H9 (cell line): Measurements from ENCODE around the gene TRMT112. TPM values are rescaled to one million over a fixed set of nuclear protein-coding genes. Genes with fewer than 3 reads are reported as not detected.

Experiments
- DNase-seq: peaks from one replicate; pipeline ENCODE4 v3.0.0-alpha.2; 2017
- H2AFZ ChIP-seq: one replicate; pipeline ENCODE4 v1.6.1; 2013; ENCODE audit warnings: mild to moderate bottlenecking, low read length, control low read depth, moderate library complexity
- H2AK5ac ChIP-seq: 2 replicates; pipeline ENCODE4 v1.6.1; 2013; ENCODE audit warnings: low read length, control low read depth, mixed read lengths; ENCODE audit not compliant: insufficient read length
- H2BK120ac ChIP-seq: one replicate; pipeline ENCODE4 v1.6.1; 2013; ENCODE audit warnings: low read depth, mild to moderate bottlenecking, low read length, control low read depth, inconsistent platforms; ENCODE audit not compliant: poor library complexity, severe bottlenecking
- H2BK12ac ChIP-seq: 2 replicates; pipeline ENCODE4 v1.6.1; 2013; ENCODE audit warnings: low read length, control low read depth, mixed read lengths, low read depth; ENCODE audit not compliant: insufficient read length
- H2BK15ac ChIP-seq: 2 replicates; pipeline ENCODE4 v1.6.1; 2013; ENCODE audit warnings: low read depth, low read length, control low read depth
- H2BK20ac ChIP-seq: one replicate; pipeline ENCODE4 v1.6.1; 2013; ENCODE audit warnings: low read depth, mild to moderate bottlenecking, low read length, control low read depth, inconsistent platforms; ENCODE audit not compliant: poor library complexity, severe bottlenecking
- H2BK5ac ChIP-seq: 2 replicates; pipeline ENCODE4 v1.6.1; 2013; ENCODE audit warnings: low read length, control low read depth, mixed read lengths; ENCODE audit not compliant: insufficient read length
- H3K14ac ChIP-seq: 2 replicates; pipeline ENCODE4 v1.6.1; 2013; ENCODE audit warnings: low read length, control low read depth; ENCODE audit not compliant: insufficient read depth
- H3K18ac ChIP-seq: 2 replicates; pipeline ENCODE4 v1.6.1; 2013; ENCODE audit warnings: low read depth, mild to moderate bottlenecking, mixed read lengths, low read length, control low read depth; ENCODE audit not compliant: insufficient read length
- H3K23ac ChIP-seq: 2 replicates; pipeline ENCODE4 v1.6.1; 2013; ENCODE audit warnings: low read length, control low read depth, mixed read lengths, low read depth; ENCODE audit not compliant: insufficient read length
- H3K23me2 ChIP-seq: 2 replicates; pipeline ENCODE4 v1.6.1; 2013; ENCODE audit warnings: low read depth, mild to moderate bottlenecking, mixed read lengths, low read length, control low read depth; ENCODE audit not compliant: insufficient read length, poor library complexity, severe bottlenecking
- H3K27ac ChIP-seq: 2 replicates; pipeline ENCODE4 v1.5.1; 2013; ENCODE audit warnings: low read length, control low read depth, mixed read lengths, low read depth; ENCODE audit not compliant: insufficient read length
- H3K27me3 ChIP-seq: 2 replicates; pipeline ENCODE4 v1.6.1; 2013; ENCODE audit warnings: low read length, control low read depth, inconsistent platforms; ENCODE audit not compliant: insufficient read depth
- H3K4ac ChIP-seq: 2 replicates; pipeline ENCODE4 v1.6.1; 2013; ENCODE audit warnings: low read depth, mild to moderate bottlenecking, control low read depth, inconsistent platforms, low read length, moderate library complexity
- H3K4me1 ChIP-seq: 2 replicates; pipeline ENCODE4 v1.6.1; 2013; ENCODE audit warnings: low read length, control low read depth, inconsistent platforms; ENCODE audit not compliant: insufficient read depth
- H3K4me2 ChIP-seq: 2 replicates; pipeline ENCODE4 v1.6.1; 2013; ENCODE audit warnings: low read length, control low read depth, mixed read lengths; ENCODE audit not compliant: insufficient read length, insufficient read depth
- H3K56ac ChIP-seq: 2 replicates; pipeline ENCODE4 v1.6.1; 2013; ENCODE audit warnings: low read depth, mild to moderate bottlenecking, mixed read lengths, low read length, control low read depth; ENCODE audit not compliant: insufficient read length
- H3K79me1 ChIP-seq: 2 replicates; pipeline ENCODE4 v1.6.1; 2013; ENCODE audit warnings: low read depth, mild to moderate bottlenecking, moderate library complexity, low read length, control low read depth, inconsistent platforms; ENCODE audit not compliant: insufficient read depth, poor library complexity, severe bottlenecking
- H3K79me2 ChIP-seq: 2 replicates; pipeline ENCODE4 v1.6.1; 2013; ENCODE audit warnings: low read length, control low read depth, inconsistent platforms; ENCODE audit not compliant: insufficient read depth
- H3K9ac ChIP-seq: 2 replicates; pipeline ENCODE4 v1.6.1; 2013; ENCODE audit warnings: low read length, control low read depth, mixed read lengths; ENCODE audit not compliant: insufficient read length; ENCODE audit errors: extremely low read depth
- H3K9me3 ChIP-seq: one replicate; pipeline ENCODE4 v1.6.1; 2013; ENCODE audit warnings: low read depth, low read length, inconsistent platforms; ENCODE audit not compliant: control insufficient read depth
- H3T11ph ChIP-seq: one replicate; pipeline ENCODE4 v1.6.1; 2013; ENCODE audit warnings: mild to moderate bottlenecking, low read length, control low read depth, inconsistent platforms
- H4K20me1 ChIP-seq: one replicate; pipeline ENCODE4 v1.6.1; 2013; ENCODE audit not compliant: control insufficient read depth, insufficient read length, insufficient read depth
- H4K5ac ChIP-seq: 2 replicates; pipeline ENCODE4 v1.6.1; 2013; ENCODE audit warnings: low read depth, mild to moderate bottlenecking, mixed read lengths, low read length, control low read depth; ENCODE audit not compliant: insufficient read length
- H4K8ac ChIP-seq: replicated peaks from 2 replicates; pipeline ENCODE4 v1.6.1; 2013; ENCODE audit warnings: low read length, control low read depth, mixed read lengths, low read depth; ENCODE audit not compliant: insufficient read length
- H4K91ac ChIP-seq: 2 replicates; pipeline ENCODE4 v1.6.1; 2013; ENCODE audit warnings: low read depth, mild to moderate bottlenecking, moderate library complexity, mixed read lengths, low read length, control low read depth; ENCODE audit not compliant: insufficient read length
- H3K27ac Mint-ChIP-seq, 3 experiments: 2 replicates in 2 of 3; 3 replicates in 1 of 3; pipeline ENCODE4 v1.8.0; 2020 to 2021; ENCODE audit warnings: mixed read lengths in 3 of 3, mild to moderate bottlenecking in 1 of 3, moderate library complexity in 1 of 3
- H3K27me3 Mint-ChIP-seq: 2 replicates; pipeline ENCODE4 v1.8.0; 2021; ENCODE audit warnings: low read depth, mild to moderate bottlenecking, moderate library complexity, mixed read lengths
- H3K36me3 Mint-ChIP-seq, 3 experiments: 2 replicates in 2 of 3; 3 replicates in 1 of 3; pipeline ENCODE4 v1.8.0; 2020 to 2021; ENCODE audit warnings: low read depth in 3 of 3, mixed read lengths in 3 of 3; ENCODE audit not compliant: insufficient read depth in 1 of 3
- H3K4me1 Mint-ChIP-seq, 2 experiments: 2 replicates each; pipeline ENCODE4 v1.8.0; 2020; ENCODE audit warnings: mixed read lengths in 2 of 2
- H3K4me3 Mint-ChIP-seq, 2 experiments: 2 replicates in 1 of 2; 3 replicates in 1 of 2; pipeline ENCODE4 v1.8.0; 2020 to 2021; ENCODE audit warnings: mild to moderate bottlenecking in 2 of 2, mixed read lengths in 2 of 2, moderate library complexity in 1 of 2
- H3K9me3 Mint-ChIP-seq, 2 experiments: 2 replicates in 1 of 2; 3 replicates in 1 of 2; pipeline ENCODE4 v1.8.0; 2020; ENCODE audit warnings: mild to moderate bottlenecking in 2 of 2, mixed read lengths in 2 of 2, moderate library complexity in 1 of 2
- WGBS: extraction: QIAGEN DNeasy Blood & Tissue Kit; methylation state at CpG from one replicate; pipeline ENCODE4 v1.1.7; 2013; ENCODE audit warnings: missing lambda C conversion rate, low lambda C conversion rate, mixed read lengths; ENCODE audit not compliant: insufficient read length; ENCODE audit errors: extremely low coverage; 5-methylcytosine and 5-hydroxymethylcytosine counted together
- total RNA-seq: library from RNA; stranded (reverse); gene quantifications from 2 replicates; pipeline ENCODE4 v1.2.1, GENCODE V29; 2021
- TF ChIP-seq, protein P1 (sequence below): fragments of 200-600 bp; sonication (generic); conservative IDR thresholded peaks from 3 replicates; pipeline ENCODE4 v1.8.0; 2021; ENCODE audit warnings: antibody characterized with exemption, mild to moderate bottlenecking

The TRMT112 gene
- total RNA-seq, 1 experiment from 2014 or later: 315 TPM

GRCh38 chr11:64351136-64351631 lies 33.8 kb upstream of the TRMT112 start:
- H3K79me2 ChIP-seq: no peaks in the 10 kb centered on the region
- WGBS: no CpG with 5 or more reads among the region's 18 CpGs
- H3K4me3 Mint-ChIP-seq: no peak overlapping the region
- no peak overlapping the region for H4K5ac ChIP-seq
- H3K4me1 ChIP-seq: peaks cover 2% of the 10 kb centered on the region; the same call in 1 of the 2 replicates
- H2BK120ac ChIP-seq: no peak overlapping the region
- H3K4me2 ChIP-seq: no peak overlapping the region
- H2BK5ac ChIP-seq: no peak overlapping the region
- no peaks in the 10 kb centered on the region for H3K9me3 Mint-ChIP-seq
- H3K36me3 Mint-ChIP-seq: no peaks in the 10 kb centered on the region; a peak in 1 of 7 replicates
- no peak overlapping the region for H4K91ac ChIP-seq
- H4K20me1 ChIP-seq: no peaks in the 10 kb centered on the region
- no peak overlapping the region; a peak in 1 of 7 replicates for H3K27ac Mint-ChIP-seq
- H2BK20ac ChIP-seq: no peak overlapping the region
- no peak overlapping the region for H3K9ac ChIP-seq
- H2AK5ac ChIP-seq: no peak overlapping the region
- H3K79me1 ChIP-seq: no peaks in the 10 kb centered on the region
- H2BK12ac ChIP-seq: no peak overlapping the region
- H3K18ac ChIP-seq: no peak overlapping the region
- H3T11ph ChIP-seq: no peak overlapping the region
- H3K27me3 Mint-ChIP-seq: no peaks in the 10 kb centered on the region
- H3K4me1 Mint-ChIP-seq: peaks cover 11 to 20% of the 10 kb centered on the region in 2 experiments
- H4K8ac ChIP-seq: no peak overlapping the region
- H3K9me3 ChIP-seq: no peaks in the 10 kb centered on the region
- no peak overlapping the region for H3K23ac ChIP-seq
- DNase-seq: no peak
- H3K27me3 ChIP-seq: no peaks in the 10 kb centered on the region
- no peak overlapping the region for H3K14ac ChIP-seq
- TF ChIP-seq, protein P1, sequence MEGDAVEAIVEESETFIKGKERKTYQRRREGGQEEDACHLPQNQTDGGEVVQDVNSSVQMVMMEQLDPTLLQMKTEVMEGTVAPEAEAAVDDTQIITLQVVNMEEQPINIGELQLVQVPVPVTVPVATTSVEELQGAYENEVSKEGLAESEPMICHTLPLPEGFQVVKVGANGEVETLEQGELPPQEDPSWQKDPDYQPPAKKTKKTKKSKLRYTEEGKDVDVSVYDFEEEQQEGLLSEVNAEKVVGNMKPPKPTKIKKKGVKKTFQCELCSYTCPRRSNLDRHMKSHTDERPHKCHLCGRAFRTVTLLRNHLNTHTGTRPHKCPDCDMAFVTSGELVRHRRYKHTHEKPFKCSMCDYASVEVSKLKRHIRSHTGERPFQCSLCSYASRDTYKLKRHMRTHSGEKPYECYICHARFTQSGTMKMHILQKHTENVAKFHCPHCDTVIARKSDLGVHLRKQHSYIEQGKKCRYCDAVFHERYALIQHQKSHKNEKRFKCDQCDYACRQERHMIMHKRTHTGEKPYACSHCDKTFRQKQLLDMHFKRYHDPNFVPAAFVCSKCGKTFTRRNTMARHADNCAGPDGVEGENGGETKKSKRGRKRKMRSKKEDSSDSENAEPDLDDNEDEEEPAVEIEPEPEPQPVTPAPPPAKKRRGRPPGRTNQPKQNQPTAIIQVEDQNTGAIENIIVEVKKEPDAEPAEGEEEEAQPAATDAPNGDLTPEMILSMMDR: no peak
- no peaks in the 10 kb centered on the region for H3K23me2 ChIP-seq
- H3K4ac ChIP-seq: no peak overlapping the region
- no peak overlapping the region for H3K27ac ChIP-seq
- no peak overlapping the region for H2AFZ ChIP-seq
- H2BK15ac ChIP-seq: no peak overlapping the region
- H3K56ac ChIP-seq: no peak overlapping the region
